GM12864 (cell line): ENCODE data around the gene TCAP.

ENCODE experiments used
- DNase-seq: peaks from one replicate; pipeline ENCODE4 v3.0.0-alpha.2; 2011; ENCODE audit warnings: low read depth
- H3K4me3 ChIP-seq: 2 replicates; pipeline ENCODE4 v1.5.1; 2011; ENCODE audit warnings: mild to moderate bottlenecking, low read depth, low read length, control low read depth
- TF ChIP-seq, protein P1 (sequence below): IDR thresholded peaks from 2 replicates; pipeline ENCODE4 v1.5.1; 2011; ENCODE audit warnings: low read depth, mild to moderate bottlenecking, moderate library complexity, low read length, control low read depth, inconsistent platforms; ENCODE audit errors: missing control alignments

Gene TCAP

GRCh38 chr17:39651923-39652586 is 13.1 kb upstream of the TCAP start:
- DNase-seq: no peak
- TF ChIP-seq, protein P1, sequence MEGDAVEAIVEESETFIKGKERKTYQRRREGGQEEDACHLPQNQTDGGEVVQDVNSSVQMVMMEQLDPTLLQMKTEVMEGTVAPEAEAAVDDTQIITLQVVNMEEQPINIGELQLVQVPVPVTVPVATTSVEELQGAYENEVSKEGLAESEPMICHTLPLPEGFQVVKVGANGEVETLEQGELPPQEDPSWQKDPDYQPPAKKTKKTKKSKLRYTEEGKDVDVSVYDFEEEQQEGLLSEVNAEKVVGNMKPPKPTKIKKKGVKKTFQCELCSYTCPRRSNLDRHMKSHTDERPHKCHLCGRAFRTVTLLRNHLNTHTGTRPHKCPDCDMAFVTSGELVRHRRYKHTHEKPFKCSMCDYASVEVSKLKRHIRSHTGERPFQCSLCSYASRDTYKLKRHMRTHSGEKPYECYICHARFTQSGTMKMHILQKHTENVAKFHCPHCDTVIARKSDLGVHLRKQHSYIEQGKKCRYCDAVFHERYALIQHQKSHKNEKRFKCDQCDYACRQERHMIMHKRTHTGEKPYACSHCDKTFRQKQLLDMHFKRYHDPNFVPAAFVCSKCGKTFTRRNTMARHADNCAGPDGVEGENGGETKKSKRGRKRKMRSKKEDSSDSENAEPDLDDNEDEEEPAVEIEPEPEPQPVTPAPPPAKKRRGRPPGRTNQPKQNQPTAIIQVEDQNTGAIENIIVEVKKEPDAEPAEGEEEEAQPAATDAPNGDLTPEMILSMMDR: no peak
- no peak overlapping the region for H3K4me3 ChIP-seq

- TF ChIP-seq, protein P1: no peak
- H3K4me3 ChIP-seq: no peak overlapping the region
- no peak for DNase-seq
These were observed 12.4 kb upstream of the TCAP start for GRCh38 chr17:39652587-39653315.

DNA sequence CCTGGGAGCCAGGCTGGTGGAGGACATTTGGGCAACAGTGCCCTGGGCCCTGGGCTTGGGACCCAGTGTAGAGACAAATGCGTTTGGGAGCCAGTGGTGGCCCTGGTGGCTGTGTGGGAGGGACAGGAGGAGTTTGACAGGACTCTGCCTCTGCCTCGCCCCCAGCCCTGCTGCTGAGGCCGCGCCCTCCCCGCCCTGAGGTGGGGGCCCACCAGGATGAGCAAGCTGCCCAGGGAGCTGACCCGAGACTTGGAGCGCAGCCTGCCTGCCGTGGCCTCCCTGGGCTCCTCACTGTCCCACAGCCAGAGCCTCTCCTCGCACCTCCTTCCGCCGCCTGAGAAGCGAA is 11.9 kb upstream of the TCAP start:
- TF ChIP-seq, protein P1: no peak
- DNase-seq: no peak
- no peak overlapping the region for H3K4me3 ChIP-seq

GRCh38 chr17:39653662-39654331 is 11.4 kb upstream of the TCAP start:
- no peak overlapping the region for H3K4me3 ChIP-seq
- DNase-seq: no peak
- TF ChIP-seq, protein P1: peak; percentile 100

GRCh38 chr17:39655105-39655504 is 10.0 kb upstream of the TCAP start:
- no peak overlapping the region for H3K4me3 ChIP-seq
- TF ChIP-seq, protein P1: no peak
- DNase-seq: no peak

DNA sequence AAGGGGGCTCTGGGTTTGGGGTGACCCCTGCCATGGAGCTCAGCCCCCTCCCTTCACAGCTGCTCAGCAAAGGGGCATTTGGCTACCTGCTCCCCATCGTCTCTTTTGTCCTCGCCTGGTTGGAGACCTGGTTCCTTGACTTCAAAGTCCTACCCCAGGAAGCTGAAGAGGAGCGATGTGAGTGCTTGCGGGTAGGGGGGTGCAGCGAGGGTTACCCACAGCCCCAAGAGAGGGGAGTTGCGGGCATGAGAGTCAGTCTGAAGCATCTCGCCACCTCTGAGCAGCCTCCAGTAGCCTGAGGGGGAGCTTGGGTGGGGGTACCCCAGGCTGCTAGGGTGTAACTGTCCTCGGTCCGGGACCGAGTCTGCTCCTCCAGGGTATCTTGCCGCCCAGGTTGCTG is 6.8 kb upstream of the TCAP start:
- TF ChIP-seq, protein P1: no peak
- H3K4me3 ChIP-seq: no peak overlapping the region
- no peak for DNase-seq

DNA sequence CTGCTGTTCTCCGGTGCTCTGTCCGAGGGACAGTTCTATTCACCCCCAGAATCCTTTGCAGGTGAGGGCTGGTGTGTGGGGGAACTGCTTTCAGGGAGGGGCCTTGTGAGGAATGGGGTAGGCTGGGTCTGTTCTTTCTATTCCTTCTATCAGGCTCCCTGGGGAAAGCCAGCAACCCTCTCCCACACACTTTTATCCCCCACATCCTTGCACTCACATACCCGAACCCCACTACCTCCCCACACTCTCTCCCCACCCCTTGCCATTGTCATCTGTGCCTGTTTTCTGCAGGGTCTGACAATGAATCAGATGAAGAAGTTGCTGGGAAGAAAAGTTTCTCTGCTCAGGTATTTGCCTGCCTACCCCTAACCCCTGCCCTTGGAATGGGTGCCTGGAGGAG is 6.4 kb upstream of the TCAP start:
- TF ChIP-seq, protein P1: no peak
- no peak for DNase-seq

More for the DNA sequence above, 6.4 kb upstream of the TCAP start:
- no peak overlapping the region for H3K4me3 ChIP-seq
